BLaER1 treated with 17β-estradiol and CSF1 and Interleukin-3, amounts not matched to agents 10 nM and 100 nM (cell line): ENCODE results near the gene SRRM3.
"Not testable (repeated sequence)": the region's sequence is repeated elsewhere in the genome, so short reads cannot be mapped to it uniquely, and the experiment has no call there.

Experiments used
- H3K27ac ChIP-seq, 11 experiments: shearing (Covaris generic); formaldehyde crosslinking; 2 replicates each; pipeline ENCODE4 v1.8.1; 2022
- H3K27me3 ChIP-seq, 11 experiments: shearing (Covaris generic); formaldehyde crosslinking; 2 replicates each; pipeline ENCODE4 v1.8.1; 2022
- H3K36me3 ChIP-seq, 11 experiments: shearing (Covaris generic); formaldehyde crosslinking; 2 replicates each; pipeline ENCODE4 v1.8.1; 2022
- H3K4me1 ChIP-seq, 10 experiments: shearing (Covaris generic); formaldehyde crosslinking; 2 replicates each; pipeline ENCODE4 v1.8.1; 2022
- H3K4me2 ChIP-seq, 11 experiments: shearing (Covaris generic); formaldehyde crosslinking; 2 replicates each; pipeline ENCODE4 v1.8.1; 2022
- H3K4me3 ChIP-seq, 10 experiments: shearing (Covaris generic); formaldehyde crosslinking; 2 replicates each; pipeline ENCODE4 v1.8.1; 2022
- H3K9ac ChIP-seq, 11 experiments: shearing (Covaris generic); formaldehyde crosslinking; 2 replicates each; pipeline ENCODE4 v1.8.1; 2022
- H3K9me3 ChIP-seq, 11 experiments: shearing (Covaris generic); formaldehyde crosslinking; replicated peaks in 1 of 11; 2 replicates each; pipeline ENCODE4 v1.8.1; 2022
- H4K20me1 ChIP-seq, 11 experiments: shearing (Covaris generic); formaldehyde crosslinking; 2 replicates each; pipeline ENCODE4 v1.8.1; 2022
- Cebpa-rat ChIP-seq, 11 experiments: shearing (Covaris generic); IDR thresholded peaks; 2 replicates each; pipeline ENCODE4 v1.8.1; 2022

SRRM3 gene

DNA sequence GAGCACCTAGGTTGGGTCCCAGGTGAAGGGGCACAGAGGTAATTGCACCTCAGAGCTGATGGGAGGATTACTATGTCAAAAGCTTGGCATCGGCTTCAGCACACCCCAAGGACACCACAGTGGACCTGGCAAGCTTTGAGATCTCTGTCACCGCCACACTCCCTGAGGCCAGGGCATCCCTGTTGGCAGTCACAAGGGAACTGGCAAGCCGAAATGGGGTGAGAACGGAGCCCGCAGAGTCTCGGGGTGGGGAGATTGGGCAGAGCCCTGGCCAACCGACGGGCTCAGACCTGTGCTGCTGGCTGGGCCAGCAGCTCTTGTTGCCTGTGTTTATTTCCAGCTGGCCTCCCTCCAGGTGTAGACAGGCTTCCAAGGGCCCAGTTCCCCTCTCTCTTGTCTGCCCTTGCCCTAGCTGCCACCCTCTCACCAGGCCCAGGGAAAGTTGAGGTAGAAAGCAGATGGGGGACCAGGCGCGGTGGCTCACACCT, 103.2 kb downstream of the SRRM3 start:
- no peak for TF ChIP-seq Cebpa-rat (IDR thresholded peaks at IDR 0.05)
- H3K27ac ChIP-seq: peak overlapping the region in 1 of 11 experiments; percentile 6; a peak in 1 of 22 replicates
- H3K4me1 ChIP-seq: peaks cover 32 to 63% (median 48%) of the 10 kb centered on the region in 10 experiments
- H3K9me3 ChIP-seq: peaks cover 0 to 14% (median 10%) of the 10 kb centered on the region in 11 experiments; a peak in 12 of 22 replicates
- peak overlapping the region in 9 of 11 experiments; percentile 12 to 98 (median 84); a peak in 11 of 22 replicates for H3K4me2 ChIP-seq
- peaks cover 0 to 13% (median 0%) of the 10 kb centered on the region in 11 experiments; a peak in 3 of 22 replicates for H4K20me1 ChIP-seq
- no peak overlapping the region for H3K4me3 ChIP-seq
- H3K9ac ChIP-seq: peak overlapping the region in 4 of 11 experiments; percentile 83 to 92 (median 90); a peak in 4 of 22 replicates
- H3K36me3 ChIP-seq: peaks cover 7 to 13% (median 9%) of the 10 kb centered on the region in 11 experiments; a peak in 14 of 22 replicates
- H3K27me3 ChIP-seq: no peaks in the 10 kb centered on the region

GRCh38 chr7:76308874-76309273, 107.2 kb downstream of the SRRM3 start:
- H3K4me3 ChIP-seq, H3K9ac ChIP-seq, H3K27me3 ChIP-seq, H3K4me2 ChIP-seq, H3K27ac ChIP-seq: not testable (repeated sequence)
- H3K36me3 ChIP-seq: peaks cover 7 to 13% (median 9%) of the 10 kb centered on the region in 11 experiments; a peak in 14 of 22 replicates
- H4K20me1 ChIP-seq: peaks cover 0 to 12% (median 0%) of the 10 kb centered on the region in 11 experiments; a peak in 3 of 22 replicates
- peaks cover 0 to 14% (median 10%) of the 10 kb centered on the region in 11 experiments; a peak in 12 of 22 replicates for H3K9me3 ChIP-seq
- H3K4me1 ChIP-seq: peaks cover 26 to 78% (median 55%) of the 10 kb centered on the region in 10 experiments

GRCh38 chr7:76309341-76310101, 107.8 kb downstream of the SRRM3 start:
- H3K4me3 ChIP-seq, H4K20me1 ChIP-seq, H3K4me2 ChIP-seq, H3K36me3 ChIP-seq, H3K9ac ChIP-seq, H3K27me3 ChIP-seq, H3K27ac ChIP-seq: not testable (repeated sequence)
- H3K4me1 ChIP-seq: peaks cover 22 to 74% (median 51%) of the 10 kb centered on the region in 10 experiments
- H3K9me3 ChIP-seq: peaks cover 0 to 14% (median 10%) of the 10 kb centered on the region in 11 experiments; a peak in 12 of 22 replicates

- Histone ChIP-seq H3K36me3 (no peaks in the 10 kb centered on the region), H3K4me1 (peaks cover 22 to 66% (median 48%) of the 10 kb centered on the region in 10 experiments), H3K4me3 (no peak overlapping the region), H3K27ac (no peak overlapping the region), H3K9me3 (peaks cover 0 to 14% (median 10%) of the 10 kb centered on the region in 11 experiments; a peak in 12 of 22 replicates), H3K27me3 (no peaks in the 10 kb centered on the region), H4K20me1 (no peaks in the 10 kb centered on the region), H3K9ac (0 out of 22 replicates have a peak overlapping the region, but pooled peaks of 1 of the 11 experiments have one; percentile 19), H3K4me2 (peak overlapping the region in 4 of 11 experiments; percentile 3 to 26 (median 24); a peak in 4 of 22 replicates)
- TF ChIP-seq Cebpa-rat (IDR thresholded peaks at IDR 0.05): no peak
These were observed 108.6 kb downstream of the SRRM3 start for GRCh38 chr7:76310102-76310957.

- H3K27ac ChIP-seq, H3K4me3 ChIP-seq, H3K9ac ChIP-seq, H4K20me1 ChIP-seq, H3K36me3 ChIP-seq, H3K27me3 ChIP-seq: not testable (repeated sequence)
- Histone ChIP-seq H3K4me1 (peaks cover 13 to 53% (median 41%) of the 10 kb centered on the region in 10 experiments), H3K4me2 (peak overlapping the region in 2 of 11 experiments; percentile 2 to 64; a peak in 3 of 22 replicates), H3K9me3 (peaks cover 0 to 14% (median 10%) of the 10 kb centered on the region in 11 experiments; a peak in 12 of 22 replicates)
These were observed 110.1 kb downstream of the SRRM3 start for GRCh38 chr7:76311838-76312237.

GRCh38 chr7:76314042-76314721, 112.5 kb downstream of the SRRM3 start:
- H3K4me1 ChIP-seq: peaks cover 13 to 48% (median 40%) of the 10 kb centered on the region in 10 experiments
- H3K36me3 ChIP-seq: no peaks in the 10 kb centered on the region
- peaks cover 0 to 8% (median 3%) of the 10 kb centered on the region in 11 experiments; a peak in 9 of 22 replicates for H3K9me3 ChIP-seq
- no peak for TF ChIP-seq Cebpa-rat (IDR thresholded peaks at IDR 0.05)
- H3K27me3 ChIP-seq: no peaks in the 10 kb centered on the region
- H3K9ac ChIP-seq: peak overlapping the region in 3 of 11 experiments; percentile 3 to 38 (median 9); a peak in 2 of 22 replicates
- peak overlapping the region; percentile 37 to 73 (median 68) for H3K4me2 ChIP-seq
- H4K20me1 ChIP-seq: peaks cover 0 to 4% (median 4%) of the 10 kb centered on the region in 11 experiments; a peak in 13 of 22 replicates
- no peak overlapping the region for H3K4me3 ChIP-seq
- H3K27ac ChIP-seq: peak overlapping the region in 4 of 11 experiments; percentile 7 to 55 (median 28); a peak in 7 of 22 replicates

DNA sequence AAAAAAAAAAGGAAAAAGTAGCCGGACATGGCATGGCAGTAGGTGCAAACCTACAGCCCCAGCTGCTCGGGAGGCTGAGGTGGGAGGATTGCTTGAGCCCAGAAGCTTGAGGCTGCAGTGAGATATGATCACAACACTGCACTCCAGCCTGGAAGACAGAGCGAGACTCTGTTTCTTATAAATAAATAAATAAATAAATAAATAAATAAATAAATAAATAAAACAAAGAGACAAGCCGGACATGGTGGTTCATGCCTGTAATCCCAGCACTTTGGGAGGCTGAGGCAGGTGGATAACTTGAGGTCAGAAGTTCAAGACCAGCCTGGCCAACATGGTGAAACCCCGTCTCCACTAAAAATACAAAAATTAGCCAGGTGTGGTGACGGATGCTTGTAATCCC, 113.0 kb downstream of the SRRM3 start:
- not testable (repeated sequence) for H3K9me3 ChIP-seq, H3K4me2 ChIP-seq, H3K27me3 ChIP-seq, H3K9ac ChIP-seq, H3K27ac ChIP-seq, H3K36me3 ChIP-seq, H3K4me3 ChIP-seq
- peaks cover 18 to 54% (median 45%) of the 10 kb centered on the region in 10 experiments for H3K4me1 ChIP-seq
- H4K20me1 ChIP-seq: peaks cover 0 to 10% (median 9%) of the 10 kb centered on the region in 11 experiments; a peak in 13 of 22 replicates

DNA sequence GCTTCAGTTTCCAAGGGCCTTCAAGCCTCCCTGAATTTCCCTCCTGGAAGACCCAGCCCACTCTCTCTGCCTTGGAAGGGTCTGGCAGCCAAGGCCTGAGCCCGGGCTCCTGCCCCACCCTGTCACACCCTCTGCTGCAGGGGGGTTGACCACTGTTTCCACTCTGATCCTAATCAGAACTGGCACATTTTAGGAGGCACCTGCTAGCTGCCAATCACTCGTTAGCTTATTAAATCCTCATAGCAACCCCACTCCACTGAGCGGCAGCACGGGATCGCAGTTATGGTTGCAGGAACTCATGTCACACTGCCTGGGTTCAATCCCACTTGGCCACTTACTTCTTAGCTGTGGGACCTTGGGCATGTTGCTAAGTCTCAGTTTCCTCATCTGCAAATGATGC, 113.7 kb downstream of the SRRM3 start:
- H3K9me3 ChIP-seq: no peaks in the 10 kb centered on the region
- no peak overlapping the region for H3K27ac ChIP-seq
- no peak for TF ChIP-seq Cebpa-rat (IDR thresholded peaks at IDR 0.05)
- no peaks in the 10 kb centered on the region for H3K27me3 ChIP-seq
- peaks cover 0 to 16% (median 15%) of the 10 kb centered on the region in 11 experiments; a peak in 15 of 22 replicates for H4K20me1 ChIP-seq
- H3K4me1 ChIP-seq: peaks cover 24 to 60% (median 49%) of the 10 kb centered on the region in 10 experiments
- H3K36me3 ChIP-seq: no peaks in the 10 kb centered on the region
- H3K4me2 ChIP-seq: no peak overlapping the region
- H3K4me3 ChIP-seq: no peak overlapping the region
- no peak overlapping the region for H3K9ac ChIP-seq
